ENCODE measurements around the gene DNAJC8.
A peak's percentile ranks its signal among the peaks of the same experiment; 100 is the strongest.

DNAJC8 gene

GRCh38 chr1:28259934-28260802 lies 27.3 kb upstream of the DNAJC8 start:
- DNase-seq: peak; percentile 63
- Mint-ChIP-seq H3K9me3 (no peaks in the 10 kb centered on the region), H3K4me1 (peaks cover 55% of the 10 kb centered on the region), H3K4me3 (peak overlapping the region; percentile 74), H3K36me3 (peaks cover 4% of the 10 kb centered on the region), H3K27ac (peak overlapping the region; percentile 51), H3K27me3 (no peaks in the 10 kb centered on the region)
- CTCF ChIA-PET: interaction anchor here (0.8 to 1.5 kb wide), 4 partner anchors 11 to 100 kb away, joined by 3 to 9 read pairs (median 4); no protein-coding TSS in a partner anchor

GRCh38 chr1:28259252-28259933 lies 26.6 kb upstream of the DNAJC8 start, which contains the start of gene SESN2:
SESN2 (plus strand) TSS chr1:28259518; CDS start chr1:28259848, 330 bp downstream.
- Mint-ChIP-seq H3K36me3 (peaks cover 4% of the 10 kb centered on the region), H3K27ac (peak within 1 kb of the TSS; percentile 83), H3K4me1 (peaks cover 56% of the 10 kb centered on the region), H3K9me3 (no peaks in the 10 kb centered on the region), H3K27me3 (no peaks in the 10 kb centered on the region), H3K4me3 (peak within 1 kb of the TSS; percentile 74)
- CTCF ChIA-PET: interaction anchor here (0.8 to 1.3 kb wide), 2 partner anchors 11 to 101 kb away, joined by 4 read pairs; no protein-coding TSS in a partner anchor
- DNase-seq: peak; percentile 100

- Mint-ChIP-seq H3K4me1 (peaks cover 56% of the 10 kb centered on the region), H3K27me3 (no peaks in the 10 kb centered on the region)
- DNase-seq: no peak
Measured at GRCh38 chr1:28258628-28259251, 25.9 kb upstream of the DNAJC8 start.

GRCh38 chr1:28257736-28258135 lies 24.9 kb upstream of the DNAJC8 start:
- Mint-ChIP-seq H3K27me3 (no peaks in the 10 kb centered on the region), H3K36me3 (peaks cover 4% of the 10 kb centered on the region), H3K9me3 (no peaks in the 10 kb centered on the region), H3K27ac (peak overlapping the region; percentile 42), H3K4me1 (peaks cover 52% of the 10 kb centered on the region), H3K4me3 (peak overlapping the region; percentile 48)
- no peak for DNase-seq
- CTCF ChIA-PET: interaction anchor here (0.6 to 2.8 kb wide), 2 partner anchors 9 to 45 kb away, joined by 3 to 20 read pairs; no protein-coding TSS in a partner anchor

More at GRCh38 chr1:28258628-28259251, 25.9 kb upstream of the DNAJC8 start:
- Mint-ChIP-seq H3K4me3 (peak overlapping the region; percentile 74), H3K9me3 (no peaks in the 10 kb centered on the region), H3K27ac (peak overlapping the region; percentile 83), H3K36me3 (peaks cover 4% of the 10 kb centered on the region)
- CTCF ChIA-PET: interaction anchor here (0.6 to 2.8 kb wide), 4 partner anchors 10 to 168 kb away, joined by 4 to 20 read pairs (median 4); no protein-coding TSS in a partner anchor

GRCh38 chr1:28256197-28256827 lies 23.5 kb upstream of the DNAJC8 start:
- no peaks in the 10 kb centered on the region for H3K27me3 Mint-ChIP-seq
- CTCF ChIA-PET: interaction anchor here (1.2 to 2.8 kb wide), 2 partner anchors 8 to 103 kb away, joined by 3 to 20 read pairs; no protein-coding TSS in a partner anchor
- peak overlapping the region; percentile 93 for H3K27ac Mint-ChIP-seq
- peaks cover 4% of the 10 kb centered on the region for H3K36me3 Mint-ChIP-seq
- peak overlapping the region; percentile 39 for H3K4me3 Mint-ChIP-seq
- no peaks in the 10 kb centered on the region for H3K9me3 Mint-ChIP-seq
- H3K4me1 Mint-ChIP-seq: peaks cover 44% of the 10 kb centered on the region
- DNase-seq: peak; percentile 41

- Mint-ChIP-seq H3K27me3 (no peaks in the 10 kb centered on the region), H3K4me1 (peaks cover 39% of the 10 kb centered on the region), H3K4me3 (no peak overlapping the region), H3K27ac (no peak overlapping the region), H3K9me3 (no peaks in the 10 kb centered on the region), H3K36me3 (peaks cover 1% of the 10 kb centered on the region)
- no peak for DNase-seq
- CTCF ChIA-PET: interaction anchor here (2.0 to 2.8 kb wide), 5 partner anchors 8 to 157 kb away, joined by 9 to 31 read pairs (median 15); partner anchors contain the start of gene MED18
Measured at GRCh38 chr1:28249866-28250295, 17.1 kb upstream of the DNAJC8 start.

GRCh38 chr1:28249013-28249865 lies 16.4 kb upstream of the DNAJC8 start:
- CTCF ChIA-PET: interaction anchor here (0.6 to 2.8 kb wide), 33 partner anchors 8 to 628 kb away, joined by 3 to 31 read pairs (median 4); partner anchors contain the start of genes ATP5IF1, MED18 and SESN2
- peak; percentile 39 for DNase-seq
- Mint-ChIP-seq H3K9me3 (no peaks in the 10 kb centered on the region), H3K27me3 (no peaks in the 10 kb centered on the region), H3K36me3 (peaks cover 3% of the 10 kb centered on the region), H3K4me1 (peaks cover 45% of the 10 kb centered on the region), H3K4me3 (peak overlapping the region; percentile 30), H3K27ac (peak overlapping the region; percentile 98)

- CTCF ChIA-PET: interaction anchor here (0.6 to 2.8 kb wide), 37 partner anchors 9 to 629 kb away, joined by 3 to 31 read pairs (median 4); partner anchors contain the start of genes ATP5IF1, MED18 and SESN2
- H3K27ac Mint-ChIP-seq: peak overlapping the region; percentile 98
- DNase-seq: peak; percentile 90
- H3K27me3 Mint-ChIP-seq: no peaks in the 10 kb centered on the region
- H3K4me1 Mint-ChIP-seq: peaks cover 53% of the 10 kb centered on the region
- H3K4me3 Mint-ChIP-seq: peak overlapping the region; percentile 91
- peaks cover 3% of the 10 kb centered on the region for H3K36me3 Mint-ChIP-seq
- no peaks in the 10 kb centered on the region for H3K9me3 Mint-ChIP-seq
Measured at GRCh38 chr1:28248273-28249012, 15.6 kb upstream of the DNAJC8 start.

GRCh38 chr1:28247612-28248272 lies 14.9 kb upstream of the DNAJC8 start:
- H3K4me3 Mint-ChIP-seq: peak overlapping the region; percentile 91
- DNase-seq: peak; percentile 39
- peaks cover 60% of the 10 kb centered on the region for H3K4me1 Mint-ChIP-seq
- H3K36me3 Mint-ChIP-seq: peaks cover 3% of the 10 kb centered on the region
- CTCF ChIA-PET: interaction anchor here (0.7 to 2.8 kb wide), 26 partner anchors 10 to 630 kb away, joined by 3 to 31 read pairs (median 5); partner anchors contain the start of genes MED18 and SESN2
- H3K27ac Mint-ChIP-seq: peak overlapping the region; percentile 98
- H3K27me3 Mint-ChIP-seq: no peaks in the 10 kb centered on the region
- H3K9me3 Mint-ChIP-seq: no peaks in the 10 kb centered on the region

GRCh38 chr1:28246427-28246832 lies 13.6 kb upstream of the DNAJC8 start:
- H3K4me1 Mint-ChIP-seq: peaks cover 62% of the 10 kb centered on the region

GRCh38 chr1:28244549-28245251 lies 11.9 kb upstream of the DNAJC8 start:
- peaks cover 55% of the 10 kb centered on the region for H3K4me1 Mint-ChIP-seq
- no peak for DNase-seq
- peaks cover 4% of the 10 kb centered on the region for H3K36me3 Mint-ChIP-seq
- no peaks in the 10 kb centered on the region for H3K27me3 Mint-ChIP-seq
- CTCF ChIA-PET: interaction anchor here (1.2 to 1.3 kb wide), 2 partner anchors 124 to 153 kb away, joined by 3 to 4 read pairs; no protein-coding TSS in a partner anchor
- H3K27ac Mint-ChIP-seq: peak overlapping the region; percentile 87
- H3K4me3 Mint-ChIP-seq: peak overlapping the region; percentile 42
- no peaks in the 10 kb centered on the region for H3K9me3 Mint-ChIP-seq

More at GRCh38 chr1:28246427-28246832, 13.6 kb upstream of the DNAJC8 start:
- no peaks in the 10 kb centered on the region for H3K9me3 Mint-ChIP-seq
- DNase-seq: peak; percentile 63
- CTCF ChIA-PET: interaction anchor here (0.8 to 1.3 kb wide), 2 partner anchors 10 to 85 kb away, joined by 3 read pairs; no protein-coding TSS in a partner anchor
- H3K27me3 Mint-ChIP-seq: no peaks in the 10 kb centered on the region
- peak overlapping the region; percentile 91 for H3K4me3 Mint-ChIP-seq
- peak overlapping the region; percentile 98 for H3K27ac Mint-ChIP-seq
- H3K36me3 Mint-ChIP-seq: peaks cover 3% of the 10 kb centered on the region

All from activated naive CD4-positive, alpha-beta T cell treated with anti-CD3 and anti-CD28 coated beads, Interleukin-2, amount 10 ng/mL, durations not matched to agents 7 days and 5 days (primary cell).